ENCODE measurements around the gene POFUT2.

Gene POFUT2

GRCh38 chr21:45287438-45288391, at the start of gene POFUT2:
Gene POFUT2 (minus strand): TSS chr21:45287895. CDS start chr21:45287871, 24 bp downstream.
- peak; percentile 94 for DNase-seq (ENCODE audit: low read depth)

- DNase-seq (ENCODE audit: low read depth), result peak; percentile 73
Observed at GRCh38 chr21:45336870-45337269, 49.2 kb upstream of the POFUT2 start.

- no peak for DNase-seq (ENCODE audit: low read depth)
Observed at GRCh38 chr21:45336535-45336810, 48.8 kb upstream of the POFUT2 start.

- DNase-seq (ENCODE audit: low read depth), result no peak
Observed at GRCh38 chr21:45335761-45336534, 48.3 kb upstream of the POFUT2 start.

- no peak for DNase-seq (ENCODE audit: low read depth)
Observed at GRCh38 chr21:45335151-45335760, 47.6 kb upstream of the POFUT2 start.

GRCh38 chr21:45334591-45335081, 46.9 kb upstream of the POFUT2 start:
- DNase-seq (ENCODE audit: low read depth), result no peak

GRCh38 chr21:45334134-45334533, 46.4 kb upstream of the POFUT2 start:
- no peak for DNase-seq (ENCODE audit: low read depth)

GRCh38 chr21:45333583-45334121, 46.0 kb upstream of the POFUT2 start:
- peak; percentile 51 for DNase-seq (ENCODE audit: low read depth)

- no peak for DNase-seq (ENCODE audit: low read depth)
Observed at GRCh38 chr21:45332981-45333582, 45.4 kb upstream of the POFUT2 start.

- no peak for DNase-seq (ENCODE audit: low read depth)
Observed at GRCh38 chr21:45332415-45332814, 44.7 kb upstream of the POFUT2 start.

GRCh38 chr21:45331531-45332147, 43.9 kb upstream of the POFUT2 start:
- DNase-seq (ENCODE audit: low read depth), result no peak

GRCh38 chr21:45330851-45331261, 43.2 kb upstream of the POFUT2 start:
- no peak for DNase-seq (ENCODE audit: low read depth)

GRCh38 chr21:45330075-45330781, 42.5 kb upstream of the POFUT2 start:
- peak; percentile 98 for DNase-seq (ENCODE audit: low read depth)

- DNase-seq (ENCODE audit: low read depth), result no peak
Observed at GRCh38 chr21:45329261-45330074, 41.8 kb upstream of the POFUT2 start.

GRCh38 chr21:45328198-45329091, 40.8 kb upstream of the POFUT2 start:
- DNase-seq (ENCODE audit: low read depth), result no peak

- no peak for DNase-seq (ENCODE audit: low read depth)
Observed at GRCh38 chr21:45327441-45328197, 39.9 kb upstream of the POFUT2 start.

GRCh38 chr21:45326891-45327440, 39.3 kb upstream of the POFUT2 start:
- no peak for DNase-seq (ENCODE audit: low read depth)
